ENCODE measurements around the gene GLT8D2.
"Not testable (repeated sequence)": the region's sequence is repeated elsewhere in the genome, so short reads cannot be mapped to it uniquely, and the experiment has no call there.

DNA sequence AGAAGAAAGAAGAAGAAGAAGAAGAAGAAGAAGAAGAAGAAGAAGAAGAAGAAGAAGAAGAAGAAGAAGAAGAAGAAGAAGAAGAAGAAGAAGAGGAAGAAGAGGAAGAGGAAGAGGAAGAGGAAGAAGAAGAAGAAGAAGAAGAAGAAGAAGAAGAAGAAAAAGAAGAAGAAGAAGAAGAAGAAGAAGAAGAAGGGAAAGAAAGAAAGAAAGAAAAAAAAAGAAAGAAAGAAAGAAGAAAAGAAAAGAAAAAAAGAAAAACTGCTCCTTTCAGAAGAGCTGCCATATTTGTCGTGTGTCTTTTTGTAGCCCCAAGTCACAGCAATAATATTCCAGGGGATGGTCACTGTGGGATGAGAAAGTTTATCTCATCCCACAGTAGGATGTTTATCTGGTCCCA lies 28.1 kb downstream of the GLT8D2 start:
- TF ChIP-seq POLR2A (IDR thresholded peaks at IDR 0.05): not testable (repeated sequence)
- TF ChIP-seq, protein P1, sequence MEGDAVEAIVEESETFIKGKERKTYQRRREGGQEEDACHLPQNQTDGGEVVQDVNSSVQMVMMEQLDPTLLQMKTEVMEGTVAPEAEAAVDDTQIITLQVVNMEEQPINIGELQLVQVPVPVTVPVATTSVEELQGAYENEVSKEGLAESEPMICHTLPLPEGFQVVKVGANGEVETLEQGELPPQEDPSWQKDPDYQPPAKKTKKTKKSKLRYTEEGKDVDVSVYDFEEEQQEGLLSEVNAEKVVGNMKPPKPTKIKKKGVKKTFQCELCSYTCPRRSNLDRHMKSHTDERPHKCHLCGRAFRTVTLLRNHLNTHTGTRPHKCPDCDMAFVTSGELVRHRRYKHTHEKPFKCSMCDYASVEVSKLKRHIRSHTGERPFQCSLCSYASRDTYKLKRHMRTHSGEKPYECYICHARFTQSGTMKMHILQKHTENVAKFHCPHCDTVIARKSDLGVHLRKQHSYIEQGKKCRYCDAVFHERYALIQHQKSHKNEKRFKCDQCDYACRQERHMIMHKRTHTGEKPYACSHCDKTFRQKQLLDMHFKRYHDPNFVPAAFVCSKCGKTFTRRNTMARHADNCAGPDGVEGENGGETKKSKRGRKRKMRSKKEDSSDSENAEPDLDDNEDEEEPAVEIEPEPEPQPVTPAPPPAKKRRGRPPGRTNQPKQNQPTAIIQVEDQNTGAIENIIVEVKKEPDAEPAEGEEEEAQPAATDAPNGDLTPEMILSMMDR (IDR thresholded peaks at IDR 0.05 in 4 of 5, conservative IDR thresholded peaks at IDR 0.05 in 1 of 5): not testable (repeated sequence)
